Activated CD8-positive, alpha-beta T cell treated with anti-CD3 and anti-CD28 coated beads, Interleukin-2, amount 10 ng/mL, durations not matched to agents 7 days and 5 days (primary cell): ENCODE results near the gene GPR158. TPM values are rescaled to one million over a fixed set of nuclear protein-coding genes. Genes with fewer than 3 reads are reported as not detected.
A peak's percentile ranks its signal among the peaks of the same experiment; 100 is the strongest.

ENCODE experiments used
- ATAC-seq: fragments of 150-1000 bp; cut with Tn5 transposase; one replicate; pipeline ENCODE4 v1.10.0; 2021; ENCODE audit warnings: moderate library complexity
- CTCF ChIA-PET: fragments of 350-600 bp; sonication (Branson Sonifier 250); formaldehyde crosslinking; loops from one replicate; lab custom pipeline; 2021; ENCODE audit warnings: antibody characterized with exemption; lab: Charles Lee
- POLR2A ChIA-PET: fragments of 350-600 bp; sonication (Branson Sonifier 250); formaldehyde crosslinking; loops from one replicate; lab custom pipeline; 2021; ENCODE audit warnings: antibody characterized with exemption; lab: Charles Lee
- DNase-seq: peaks from one replicate; pipeline ENCODE4 v3.0.0-alpha.2; 2020
- H3K27ac Mint-ChIP-seq: one replicate; pipeline ENCODE4 v1.8.0; 2021; ENCODE audit warnings: mild to moderate bottlenecking, mixed read lengths
- H3K27me3 Mint-ChIP-seq: one replicate; pipeline ENCODE4 v1.8.0; 2021; ENCODE audit warnings: low read depth, mixed read lengths
- H3K36me3 Mint-ChIP-seq: one replicate; pipeline ENCODE4 v1.8.0; 2021; ENCODE audit warnings: low read depth, mixed read lengths
- H3K4me1 Mint-ChIP-seq: one replicate; pipeline ENCODE4 v1.8.0; 2021; ENCODE audit warnings: low read depth, mixed read lengths
- H3K4me3 Mint-ChIP-seq: one replicate; pipeline ENCODE4 v1.8.0; 2021; ENCODE audit warnings: mild to moderate bottlenecking, mixed read lengths
- H3K9me3 Mint-ChIP-seq: one replicate; pipeline ENCODE4 v1.8.0; 2022; ENCODE audit warnings: mixed read lengths; ENCODE audit not compliant: insufficient read depth
- total RNA-seq, 2 experiments: library from RNA; stranded (reverse); gene quantifications; one replicate each; pipeline ENCODE4 v1.2.3, GENCODE V29; 2021

The GPR158 gene
- total RNA-seq, 2 experiments from 2014 or later = not detected

GRCh38 chr10:25210265-25210664, 35.5 kb downstream of the GPR158 start:
- Mint-ChIP-seq H3K36me3 (no peaks in the 10 kb centered on the region), H3K4me3 (no peak overlapping the region), H3K9me3 (no peaks in the 10 kb centered on the region), H3K27me3 (no peaks in the 10 kb centered on the region), H3K4me1 (no peaks in the 10 kb centered on the region), H3K27ac (no peak overlapping the region)
- DNase-seq (no peak), ATAC-seq (no peak)
- POLR2A ChIA-PET = no interaction called here
- CTCF ChIA-PET = no interaction called here

- Mint-ChIP-seq H3K9me3 (no peaks in the 10 kb centered on the region), H3K36me3 (no peaks in the 10 kb centered on the region), H3K27me3 (no peaks in the 10 kb centered on the region), H3K4me1 (no peaks in the 10 kb centered on the region), H3K4me3 (no peak overlapping the region), H3K27ac (no peak overlapping the region)
- CTCF ChIA-PET = no interaction called here
- POLR2A ChIA-PET = no interaction called here
- DNase-seq (no peak), ATAC-seq (no peak)
Observed at GRCh38 chr10:25220156-25220555, 45.4 kb downstream of the GPR158 start.

GRCh38 chr10:25222085-25222660, 47.4 kb downstream of the GPR158 start:
- Mint-ChIP-seq H3K27ac (no peak overlapping the region), H3K9me3 (no peaks in the 10 kb centered on the region), H3K36me3 (no peaks in the 10 kb centered on the region), H3K4me3 (no peak overlapping the region), H3K27me3 (no peaks in the 10 kb centered on the region), H3K4me1 (no peaks in the 10 kb centered on the region)
- ChIA-PET CTCF (no interaction called here), POLR2A (no interaction called here)
- DNase-seq (no peak), ATAC-seq (no peak)

- Mint-ChIP-seq H3K9me3 (no peaks in the 10 kb centered on the region), H3K4me1 (no peaks in the 10 kb centered on the region), H3K4me3 (no peak overlapping the region), H3K27me3 (no peaks in the 10 kb centered on the region), H3K36me3 (no peaks in the 10 kb centered on the region), H3K27ac (no peak overlapping the region)
- DNase-seq (peak; percentile 23), ATAC-seq (no peak)
- CTCF ChIA-PET = interaction anchor here (0.8 to 1.0 kb wide), 2 partner anchors 9 to 114 kb away, joined by 5 to 9 read pairs; no protein-coding TSS in a partner anchor
- POLR2A ChIA-PET = interaction anchor here (0.6 kb wide), 2 partner anchors 191 to 906 kb away, joined by 4 read pairs; no protein-coding TSS in a partner anchor
Observed at GRCh38 chr10:25226775-25227682, 52.2 kb downstream of the GPR158 start.

GRCh38 chr10:25231751-25232150, 57.0 kb downstream of the GPR158 start:
- Mint-ChIP-seq H3K4me1 (no peaks in the 10 kb centered on the region), H3K4me3 (no peak overlapping the region), H3K9me3 (no peaks in the 10 kb centered on the region), H3K27ac (no peak overlapping the region), H3K36me3 (no peaks in the 10 kb centered on the region), H3K27me3 (no peaks in the 10 kb centered on the region)
- ATAC-seq (no peak), DNase-seq (no peak)
- ChIA-PET POLR2A (no interaction called here), CTCF (no interaction called here)

- no peak for ATAC-seq
- no peak for DNase-seq
- Mint-ChIP-seq H3K4me3 (no peak overlapping the region), H3K36me3 (no peaks in the 10 kb centered on the region), H3K9me3 (no peaks in the 10 kb centered on the region), H3K27me3 (no peaks in the 10 kb centered on the region), H3K4me1 (no peaks in the 10 kb centered on the region), H3K27ac (no peak overlapping the region)
- ChIA-PET CTCF (no interaction called here), POLR2A (no interaction called here)
Observed at GRCh38 chr10:25232204-25232603, 57.4 kb downstream of the GPR158 start.

GRCh38 chr10:25245165-25245564, 70.4 kb downstream of the GPR158 start:
- H3K27me3 Mint-ChIP-seq = no peaks in the 10 kb centered on the region
- DNase-seq (no peak), ATAC-seq (no peak)
- POLR2A ChIA-PET = no interaction called here
- no peak overlapping the region for H3K4me3 Mint-ChIP-seq
- CTCF ChIA-PET = no interaction called here
- no peaks in the 10 kb centered on the region for H3K9me3 Mint-ChIP-seq
- H3K4me1 Mint-ChIP-seq = no peaks in the 10 kb centered on the region
- no peaks in the 10 kb centered on the region for H3K36me3 Mint-ChIP-seq
- H3K27ac Mint-ChIP-seq = no peak overlapping the region

GRCh38 chr10:25257646-25258045, 82.8 kb downstream of the GPR158 start:
- Mint-ChIP-seq H3K4me1 (no peaks in the 10 kb centered on the region), H3K36me3 (no peaks in the 10 kb centered on the region), H3K27ac (no peak overlapping the region), H3K27me3 (no peaks in the 10 kb centered on the region), H3K9me3 (no peaks in the 10 kb centered on the region), H3K4me3 (no peak overlapping the region)
- ChIA-PET CTCF (no interaction called here), POLR2A (no interaction called here)
- no peak for DNase-seq
- no peak for ATAC-seq

GRCh38 chr10:25261110-25261509, 86.3 kb downstream of the GPR158 start:
- Mint-ChIP-seq H3K36me3 (no peaks in the 10 kb centered on the region), H3K4me3 (no peak overlapping the region), H3K27me3 (no peaks in the 10 kb centered on the region), H3K4me1 (no peaks in the 10 kb centered on the region), H3K9me3 (no peaks in the 10 kb centered on the region), H3K27ac (no peak overlapping the region)
- ChIA-PET CTCF (no interaction called here), POLR2A (no interaction called here)
- DNase-seq = no peak
- ATAC-seq = no peak

- H3K27ac Mint-ChIP-seq = no peak overlapping the region
- ChIA-PET POLR2A (no interaction called here), CTCF (no interaction called here)
- ATAC-seq = no peak
- no peak for DNase-seq
- H3K4me3 Mint-ChIP-seq = no peak overlapping the region
- no peaks in the 10 kb centered on the region for H3K4me1 Mint-ChIP-seq
- no peaks in the 10 kb centered on the region for H3K36me3 Mint-ChIP-seq
- no peaks in the 10 kb centered on the region for H3K9me3 Mint-ChIP-seq
- no peaks in the 10 kb centered on the region for H3K27me3 Mint-ChIP-seq
Observed at GRCh38 chr10:25261558-25261957, 86.8 kb downstream of the GPR158 start.

- no peak for ATAC-seq
- no peak for DNase-seq
- H3K4me3 Mint-ChIP-seq = no peak overlapping the region
- H3K27ac Mint-ChIP-seq = no peak overlapping the region
- H3K4me1 Mint-ChIP-seq = no peaks in the 10 kb centered on the region
- ChIA-PET CTCF (no interaction called here), POLR2A (no interaction called here)
- no peaks in the 10 kb centered on the region for H3K9me3 Mint-ChIP-seq
- H3K36me3 Mint-ChIP-seq = no peaks in the 10 kb centered on the region
- no peaks in the 10 kb centered on the region for H3K27me3 Mint-ChIP-seq
Observed at GRCh38 chr10:25263931-25264330, 89.1 kb downstream of the GPR158 start.

- peaks cover 12% of the 10 kb centered on the region for H3K9me3 Mint-ChIP-seq
- CTCF ChIA-PET = no interaction called here
- no peak for ATAC-seq
- no peak overlapping the region for H3K27ac Mint-ChIP-seq
- POLR2A ChIA-PET = no interaction called here
- no peaks in the 10 kb centered on the region for H3K27me3 Mint-ChIP-seq
- no peaks in the 10 kb centered on the region for H3K4me1 Mint-ChIP-seq
- DNase-seq = no peak
- H3K4me3 Mint-ChIP-seq = no peak overlapping the region
- no peaks in the 10 kb centered on the region for H3K36me3 Mint-ChIP-seq
Observed at GRCh38 chr10:25278180-25278579, 103.4 kb downstream of the GPR158 start.
